Ramos (cell line): Measurements from ENCODE around the gene SAMD14.

ENCODE experiments used
- in situ Hi-C: fragments of 300-500 bp; cut with MboI; formaldehyde crosslinking; loops from one replicate; pipeline ENCODE4 v1.14.3; 2022; ENCODE audit warnings: low sequenced_read_pairs; ENCODE audit not compliant: unreplicated experiment

Gene SAMD14

GRCh38 chr17:50087246-50087911 is 42.6 kb downstream of the SAMD14 start:
- in situ Hi-C loops, result loop anchor here (5.0 kb wide), 1 partner anchor 60 kb away; no protein-coding TSS in a partner anchor

GRCh38 chr17:50081757-50082156 is 48.2 kb downstream of the SAMD14 start:
- in situ Hi-C loops, result no loop called here

GRCh38 chr17:50080827-50081226 is 49.1 kb downstream of the SAMD14 start:
- in situ Hi-C loops, result no loop called here

DNA sequence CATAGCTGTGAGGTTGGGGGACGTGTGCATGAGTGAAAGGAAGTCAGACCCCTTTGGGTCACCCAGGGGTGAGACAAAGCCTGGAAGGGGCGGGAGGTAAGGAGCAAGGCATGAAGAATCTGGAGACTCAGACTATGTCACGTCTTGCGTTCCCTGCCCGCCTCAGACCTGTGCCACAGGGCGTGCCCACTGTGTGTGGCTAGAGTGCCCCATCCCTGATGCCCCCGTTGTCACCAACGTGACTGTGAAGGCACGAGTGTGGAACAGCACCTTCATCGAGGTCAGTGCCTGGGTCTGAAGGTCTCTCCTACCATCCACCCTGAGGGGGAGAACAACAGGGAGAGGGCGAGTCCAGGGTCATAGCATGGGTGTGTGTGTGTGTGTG is 49.9 kb downstream of the SAMD14 start:
- in situ Hi-C loops, result no loop called here

GRCh38 chr17:50079334-50080095 is 50.4 kb downstream of the SAMD14 start:
- in situ Hi-C loops, result no loop called here

DNA sequence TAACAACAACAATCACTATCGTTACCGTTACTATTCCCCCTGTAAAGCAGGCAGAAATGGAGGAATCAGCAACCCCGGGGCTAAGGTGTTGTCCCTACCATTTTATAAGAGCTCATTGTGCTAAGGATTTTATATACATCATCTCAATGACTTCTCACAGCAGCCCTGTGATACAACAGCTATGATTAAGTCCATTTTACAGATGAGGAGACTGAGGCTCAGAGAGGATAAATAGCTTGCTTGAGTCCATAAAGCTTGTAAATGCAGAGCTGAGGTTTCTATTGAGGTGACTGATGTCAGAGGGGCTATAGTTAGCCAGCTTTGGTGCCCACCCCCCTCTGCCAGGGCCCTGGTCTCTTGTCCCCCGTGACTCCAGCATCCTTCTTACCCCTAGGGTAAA is 51.5 kb downstream of the SAMD14 start:
- in situ Hi-C loops, result no loop called here

DNA sequence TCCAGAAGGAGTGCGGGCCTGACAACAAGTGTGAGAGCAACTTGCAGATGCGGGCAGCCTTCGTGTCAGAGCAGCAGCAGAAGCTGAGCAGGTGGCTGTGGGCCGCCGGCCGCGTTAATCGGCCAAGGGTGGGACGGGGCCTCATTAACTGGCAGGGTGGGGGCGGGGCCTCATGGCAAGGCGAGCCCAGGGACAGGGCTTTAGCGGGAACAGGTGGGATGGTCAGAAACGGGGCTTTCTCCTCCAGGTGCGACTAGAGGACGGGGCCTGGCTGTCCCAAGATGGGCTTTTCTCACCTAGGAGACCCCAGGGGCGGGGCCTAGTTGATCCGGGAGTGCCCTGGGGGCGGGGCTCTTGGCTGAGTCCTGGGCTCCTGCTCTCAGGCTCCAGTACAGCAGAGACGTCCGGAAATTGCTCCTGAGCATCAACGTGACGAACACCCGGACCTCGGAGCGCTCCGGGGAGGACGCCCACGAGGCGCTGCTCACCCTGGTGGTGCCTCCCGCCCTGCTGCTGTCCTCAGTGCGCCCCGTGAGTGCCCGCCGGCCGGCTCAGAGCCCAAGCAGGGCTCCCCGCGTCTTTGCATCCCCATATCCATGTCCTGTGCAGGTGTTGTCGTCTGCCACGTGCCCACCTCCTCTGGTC is 53.2 kb downstream of the SAMD14 start:
- in situ Hi-C loops, result no loop called here

DNA sequence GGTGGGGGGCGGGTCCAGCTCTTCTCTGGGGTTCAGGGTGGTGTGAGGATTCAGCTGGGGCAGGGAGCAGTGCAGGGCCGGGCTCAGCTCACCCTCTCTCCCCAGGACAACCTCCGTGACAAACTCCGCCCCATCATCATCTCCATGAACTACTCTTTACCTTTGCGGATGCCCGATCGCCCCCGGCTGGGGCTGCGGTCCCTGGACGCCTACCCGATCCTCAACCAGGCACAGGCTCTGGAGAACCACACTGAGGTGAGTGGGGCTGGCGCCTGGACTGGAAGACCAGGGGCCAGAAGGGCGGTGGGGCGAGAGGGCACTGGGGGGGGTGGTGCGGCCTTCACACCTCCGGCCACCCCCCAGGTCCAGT is 53.8 kb downstream of the SAMD14 start:
- in situ Hi-C loops, result no loop called here

- in situ Hi-C loops, result no loop called here
Measured at GRCh38 chr17:50075446-50076032, 54.4 kb downstream of the SAMD14 start.

GRCh38 chr17:50074227-50074626 is 55.7 kb downstream of the SAMD14 start:
- in situ Hi-C loops, result no loop called here

- in situ Hi-C loops, result no loop called here
Measured at GRCh38 chr17:50072925-50073324, 57.0 kb downstream of the SAMD14 start.

GRCh38 chr17:50072130-50072529 is 57.8 kb downstream of the SAMD14 start:
- in situ Hi-C loops, result no loop called here

DNA sequence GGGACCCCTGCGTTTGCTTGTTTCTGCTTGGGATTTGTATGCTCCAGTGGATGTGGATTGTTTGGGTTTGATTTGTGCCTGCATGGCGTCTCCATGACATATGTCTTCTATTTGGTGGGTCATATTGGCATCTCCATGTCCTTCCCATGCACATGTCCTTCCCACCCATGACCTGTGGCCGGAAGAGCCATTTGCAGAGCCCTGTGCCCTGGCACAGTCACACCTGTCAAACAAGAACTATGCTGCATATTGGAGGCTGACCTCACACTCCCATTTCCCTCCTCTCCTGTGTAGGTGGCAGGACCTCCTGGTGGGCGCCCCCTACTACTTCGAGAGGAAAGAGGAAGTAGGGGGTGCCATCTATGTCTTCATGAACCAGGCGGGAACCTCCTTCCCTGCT is 58.3 kb downstream of the SAMD14 start:
- in situ Hi-C loops, result no loop called here

GRCh38 chr17:50070908-50071680 is 58.9 kb downstream of the SAMD14 start:
- in situ Hi-C loops, result no loop called here

DNA sequence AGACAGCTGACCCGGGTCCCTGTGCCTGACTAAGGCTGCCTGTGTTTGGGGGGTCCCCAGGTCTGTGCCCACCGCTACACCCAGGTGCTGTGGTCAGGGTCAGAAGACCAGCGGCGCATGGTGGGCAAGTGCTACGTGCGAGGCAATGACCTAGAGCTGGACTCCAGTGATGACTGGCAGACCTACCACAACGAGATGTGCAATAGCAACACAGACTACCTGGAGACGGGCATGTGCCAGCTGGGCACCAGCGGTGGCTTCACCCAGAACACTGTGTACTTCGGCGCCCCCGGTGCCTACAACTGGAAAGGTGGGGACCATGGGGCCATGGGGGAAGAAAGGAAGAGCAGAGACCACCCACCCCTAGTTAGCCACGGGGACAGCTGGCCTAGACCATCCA is 62.0 kb downstream of the SAMD14 start:
- in situ Hi-C loops, result no loop called here

DNA sequence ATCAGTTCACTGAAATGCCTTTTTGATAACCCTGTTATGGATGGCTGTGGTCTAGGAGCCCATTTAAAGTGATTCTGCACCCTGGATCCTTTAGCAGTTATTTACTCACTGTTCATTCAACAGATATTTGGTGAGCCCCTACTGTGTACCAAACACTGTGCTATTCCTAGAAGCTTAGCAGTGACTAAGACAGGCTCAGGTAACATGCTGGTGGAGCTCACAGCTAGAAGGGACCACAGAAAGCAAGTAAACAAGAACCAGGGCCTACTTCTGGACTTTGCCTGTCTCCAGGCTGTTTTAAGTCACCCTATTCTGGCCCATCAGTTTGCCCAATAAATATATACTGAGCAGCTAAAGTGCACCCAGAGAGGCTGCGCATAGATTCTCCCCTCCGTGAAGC is 63.0 kb downstream of the SAMD14 start:
- in situ Hi-C loops, result no loop called here

DNA sequence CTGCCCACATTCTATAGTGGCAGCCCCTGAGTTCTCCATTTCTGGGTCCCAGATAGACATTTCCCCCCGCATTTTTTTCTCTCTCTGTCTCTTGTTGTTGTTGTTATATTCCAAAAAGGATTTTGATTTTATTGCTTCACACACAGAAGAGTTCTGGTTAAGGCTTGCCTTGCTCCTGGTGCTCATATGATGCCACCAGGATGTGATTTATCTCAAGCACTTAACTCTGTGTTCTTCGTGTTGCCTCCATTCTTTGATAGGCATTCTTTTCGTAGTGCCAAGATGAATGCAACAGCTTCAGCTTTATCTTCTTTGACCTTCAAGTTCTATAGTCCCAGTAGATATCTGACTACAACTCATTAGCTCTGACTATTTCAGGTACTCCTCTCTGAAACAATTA is 64.9 kb downstream of the SAMD14 start:
- in situ Hi-C loops, result no loop called here

DNA sequence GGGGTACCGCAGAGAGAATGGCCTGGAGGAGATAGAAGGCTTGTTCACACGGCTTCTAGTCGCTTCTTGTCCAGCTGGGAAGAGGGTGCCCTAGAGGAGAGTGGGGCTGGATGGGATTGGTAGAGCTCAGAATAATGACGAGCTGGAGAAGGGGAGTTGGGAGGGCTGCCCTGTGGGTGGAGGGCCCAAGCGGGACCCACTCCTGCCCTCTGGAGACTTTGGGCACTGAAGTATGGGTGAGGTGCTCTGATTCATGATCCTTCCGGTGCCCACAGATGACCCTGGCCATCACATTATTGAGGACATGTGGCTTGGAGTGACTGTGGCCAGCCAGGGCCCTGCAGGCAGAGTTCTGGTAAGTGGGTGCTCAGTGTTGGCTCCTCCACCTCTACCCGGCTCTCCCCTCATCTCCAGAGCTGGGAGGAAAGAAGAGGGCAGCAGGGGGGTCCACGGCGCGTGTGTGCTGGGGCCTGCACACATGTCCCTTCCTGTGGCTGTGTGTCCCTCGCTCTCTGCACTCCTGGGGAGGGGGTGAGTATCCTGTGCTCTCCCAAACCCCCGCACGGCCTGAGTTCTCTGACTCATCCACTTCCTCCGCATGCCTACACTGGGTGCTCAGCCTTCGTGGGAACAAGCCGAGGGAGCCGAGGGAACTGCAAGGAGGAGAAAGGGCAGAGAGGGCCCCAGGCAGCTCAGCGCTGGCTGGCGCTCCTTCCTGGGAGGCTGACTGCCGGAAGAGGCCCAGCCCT is 65.5 kb downstream of the SAMD14 start:
- in situ Hi-C loops, result no loop called here

- in situ Hi-C loops, result no loop called here
Measured at GRCh38 chr17:50063561-50064252, 66.3 kb downstream of the SAMD14 start.
